HCT116 (cell line): ENCODE results near the gene C1orf35. TPM values are rescaled to one million over a fixed set of nuclear protein-coding genes. Genes with fewer than 3 reads are reported as not detected.
"Not testable (repeated sequence)": the region's sequence is repeated elsewhere in the genome, so short reads cannot be mapped to it uniquely, and the experiment has no call there.

ENCODE experiments used
- ATAC-seq: fragments of 200-7000 bp; cut with Tn5 transposase; 2 replicates; pipeline ENCODE4 v1.9.1; 2020; ENCODE audit warnings: mild to moderate bottlenecking, moderate library complexity
- BruUV-seq: library from RNA; stranded (reverse); fragments of 400-500 nt; replicated peaks from 2 replicates; lab custom pipeline; 2021; lab: Mats Ljungman, UMichigan
- CTCF ChIA-PET: fragments of 300-600 bp; sonication (Branson Sonifier 250); formaldehyde crosslinking; loops from one replicate; lab custom pipeline; 2021; ENCODE audit warnings: antibody characterized with exemption; lab: Charles Lee
- POLR2A ChIA-PET: fragments of 300-600, 350-600 bp; sonication (Branson Sonifier 250); formaldehyde crosslinking; loops from one replicate; lab custom pipeline; 2021; ENCODE audit warnings: antibody characterized with exemption; lab: Charles Lee
- RAD21 ChIA-PET, 2 experiments: fragments of 300-600 bp; sonication (Branson Sonifier 250); formaldehyde crosslinking; loops; one replicate each; lab custom pipeline; 2023; ENCODE audit warnings: low total read pairs in 2 of 2; ENCODE audit not compliant: uncharacterized antibody in 2 of 2, unreplicated experiment in 2 of 2, low non-redundant PET in 1 of 2; lab: Charles Lee
- DNase-seq: peaks from one replicate; pipeline ENCODE4 v3.0.0-alpha.2; 2010; ENCODE audit warnings: low read depth, low spot score
- H2AFZ ChIP-seq: fragments of 200-600 bp; shearing (Covaris generic), sonication (generic); 2 replicates; pipeline ENCODE4 v1.6.1; 2017; ENCODE audit warnings: low read depth, mixed run types, mixed read lengths, antibody characterized with exemption, low read length; ENCODE audit not compliant: poor library complexity, severe bottlenecking
- H3K27ac ChIP-seq: 2 replicates; pipeline ENCODE4 v1.5.1; 2012; ENCODE audit warnings: low read depth, low read length
- H3K27me3 ChIP-seq: fragments of 200-600 bp; sonication (generic); 2 replicates; pipeline ENCODE4 v1.6.1; 2016; ENCODE audit warnings: mixed run types, low read length, mixed read lengths; ENCODE audit not compliant: insufficient read depth
- H3K36me3 ChIP-seq, 2 experiments: fragments of 200-500 bp in 1 of 2; fragments of 200-600 bp in 1 of 2; sonication (Bioruptor generic) in 1 of 2; sonication (generic) in 1 of 2; 2 replicates each; pipeline versions ENCODE4 v1.5.1 to v1.6.1; 2014 to 2016; ENCODE audit warnings: low read length in 2 of 2, inconsistent platforms in 1 of 2, mixed read lengths in 1 of 2, mixed run types in 1 of 2; ENCODE audit not compliant: insufficient read depth in 2 of 2, control insufficient read depth in 1 of 2
- H3K4me1 ChIP-seq, 2 experiments: fragments of 200-600 bp in 1 of 2; sonication (generic) in 1 of 2; 2 replicates each; pipeline versions ENCODE4 v1.5.1 to v1.6.1; 2012 to 2017; ENCODE audit warnings: low read length in 2 of 2, inconsistent platforms in 1 of 2, mild to moderate bottlenecking in 1 of 2, mixed read lengths in 1 of 2, mixed run types in 1 of 2, moderate library complexity in 1 of 2; ENCODE audit not compliant: insufficient read depth in 2 of 2, control insufficient read depth in 1 of 2
- H3K4me2 ChIP-seq: fragments of 200-600 bp; sonication (generic); 2 replicates; pipeline ENCODE4 v1.6.1; 2017; ENCODE audit warnings: mixed run types, low read length, mixed read lengths
- H3K4me3 ChIP-seq, 2 experiments: fragments of 200-600 bp in 1 of 2; sonication (generic) in 1 of 2; replicated peaks in 1 of 2; 2 replicates each; pipeline ENCODE4 v1.5.1; 2011 to 2016; ENCODE audit warnings: low read length in 2 of 2, control low read depth in 1 of 2, low read depth in 1 of 2, mild to moderate bottlenecking in 1 of 2, mixed read lengths in 1 of 2, mixed run types in 1 of 2
- H3K79me2 ChIP-seq: fragments of 200-600 bp; sonication (generic); 2 replicates; pipeline ENCODE4 v1.6.1; 2017; ENCODE audit warnings: mild to moderate bottlenecking, mixed run types, low read length, moderate library complexity, mixed read lengths; ENCODE audit not compliant: insufficient read depth
- H3K9ac ChIP-seq: fragments of 200-600 bp; sonication (generic); 2 replicates; pipeline ENCODE4 v1.6.1; 2016; ENCODE audit warnings: low read length, mixed read lengths
- H3K9me2 ChIP-seq: fragments of 200-600 bp; sonication (generic), shearing (Covaris generic); 2 replicates; pipeline ENCODE4 v1.6.1; 2017; ENCODE audit warnings: mixed run types, mild to moderate bottlenecking, moderate library complexity; ENCODE audit not compliant: insufficient read depth
- H3K9me3 ChIP-seq, 2 experiments: fragments of 200-500 bp in 1 of 2; fragments of 200-600 bp in 1 of 2; sonication (Bioruptor generic) in 1 of 2; sonication (generic) in 1 of 2; 2 replicates each; pipeline ENCODE4 v1.6.1; 2014 to 2017; ENCODE audit warnings: low read length in 2 of 2, mixed read lengths in 2 of 2, inconsistent platforms in 1 of 2, low read depth in 1 of 2, mild to moderate bottlenecking in 1 of 2, mixed run types in 1 of 2, moderate library complexity in 1 of 2; ENCODE audit not compliant: control insufficient read depth in 1 of 2, insufficient read depth in 1 of 2
- H4K20me1 ChIP-seq: fragments of 200-600 bp; sonication (generic), shearing (Covaris generic); 2 replicates; pipeline ENCODE4 v1.6.1; 2017; ENCODE audit warnings: mixed run types, mild to moderate bottlenecking, moderate library complexity; ENCODE audit not compliant: insufficient read depth
- CBX3 ChIP-seq: IDR thresholded peaks from 2 replicates; pipeline ENCODE4 v1.6.1; 2012; ENCODE audit warnings: low read depth
- CEBPB ChIP-seq: IDR thresholded peaks from 2 replicates; pipeline ENCODE4 v1.6.1; 2012; ENCODE audit warnings: low read depth
- FOSL1 ChIP-seq: IDR thresholded peaks from 2 replicates; pipeline ENCODE4 v1.6.1; 2012; ENCODE audit warnings: low read depth
- JUND ChIP-seq: IDR thresholded peaks from 2 replicates; pipeline ENCODE4 v1.6.1; 2012
- POLR2AphosphoS5 ChIP-seq: IDR thresholded peaks from 2 replicates; pipeline ENCODE4 v1.6.1; 2011; ENCODE audit warnings: mild to moderate bottlenecking, low read depth, low read length, moderate library complexity
- RAD21 ChIP-seq: IDR thresholded peaks from 2 replicates; pipeline ENCODE4 v1.6.1; 2012; ENCODE audit warnings: low read depth, mild to moderate bottlenecking
- SP1 ChIP-seq: IDR thresholded peaks from 2 replicates; pipeline ENCODE4 v1.6.1; 2012; ENCODE audit warnings: low read depth
- SRF ChIP-seq: IDR thresholded peaks from 2 replicates; pipeline ENCODE4 v1.6.1; 2012; ENCODE audit warnings: low read depth
- TCF7L2 ChIP-seq: IDR thresholded peaks from 2 replicates; pipeline ENCODE4 v1.7.0; 2011; ENCODE audit warnings: borderline replicate concordance, inconsistent platforms; ENCODE audit not compliant: insufficient read depth, insufficient read length; ENCODE audit errors: extremely low read depth
- YY1 ChIP-seq: IDR thresholded peaks from 2 replicates; pipeline ENCODE4 v1.6.1; 2011; ENCODE audit warnings: low read length, low read depth, moderate library complexity, mild to moderate bottlenecking; ENCODE audit not compliant: insufficient replicate concordance; ENCODE audit errors: extremely low read depth
- intact Hi-C: fragments of 100-400 bp; cut with micrococcal nuclease; formaldehyde crosslinking; loops from 2 replicates; pipeline ENCODE4 v1.10.0; 2022
- total RNA-seq: library from RNA; stranded (reverse); gene quantifications from one replicate; pipeline ENCODE4 v1.2.1, GENCODE V29; 2021; ENCODE audit not compliant: unreplicated experiment
- TF ChIP-seq, protein P1 (sequence below): IDR thresholded peaks from 2 replicates; pipeline ENCODE4 v1.6.1; 2012
- TF ChIP-seq, protein P2 (sequence below): IDR thresholded peaks from 2 replicates; pipeline ENCODE4 v1.6.1; 2012; ENCODE audit warnings: low read depth

The C1orf35 gene
- total RNA-seq, 1 experiment from 2014 or later: 26.1 TPM

DNA sequence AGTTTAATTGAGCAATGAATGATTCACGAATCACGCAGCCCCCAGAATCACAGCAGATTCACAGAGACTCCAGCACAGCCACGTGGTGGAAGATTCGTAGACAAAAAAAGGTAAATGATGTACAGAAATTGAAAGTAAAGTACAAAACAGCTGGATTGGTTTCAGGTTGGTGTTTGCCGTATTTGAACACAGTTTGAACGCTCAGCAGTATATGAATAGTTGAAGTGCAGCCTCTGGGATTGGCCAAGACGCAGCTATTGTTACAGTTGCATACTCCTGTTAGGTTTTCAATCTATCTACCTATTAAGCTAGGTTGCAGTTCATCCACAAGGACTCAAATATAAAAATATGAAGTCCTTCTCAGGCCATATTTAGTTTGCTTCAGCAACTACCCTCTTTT lies 9.0 kb upstream of the C1orf35 start:
- no peaks in the 10 kb centered on the region for H3K27me3 ChIP-seq
- peaks cover 4 to 14% of the 10 kb centered on the region in 2 experiments; a peak in 3 of 4 replicates for H3K4me1 ChIP-seq
- ChIA-PET POLR2A (no interaction called here), CTCF (no interaction called here), RAD21 (no interaction called here)
- no peak for DNase-seq
- no TSS peak for BruUV-seq
- no peaks in the 10 kb centered on the region for H4K20me1 ChIP-seq
- no peak for ATAC-seq
- H3K9me2 ChIP-seq: no peaks in the 10 kb centered on the region
- peaks cover 25% of the 10 kb centered on the region for H3K79me2 ChIP-seq
- no peak overlapping the region for H3K9ac ChIP-seq
- H3K4me3 ChIP-seq: no peak overlapping the region
- H3K36me3 ChIP-seq: peaks cover 0 to 6% of the 10 kb centered on the region in 2 experiments; a peak in 1 of 4 replicates
- H3K27ac ChIP-seq: no peak overlapping the region
- H3K9me3 ChIP-seq: no peaks in the 10 kb centered on the region
- no peak for TF ChIP-seq FOSL1
- TF ChIP-seq SRF: no peak
- no peak for TF ChIP-seq CBX3
- no peak for TF ChIP-seq SP1
- TF ChIP-seq, protein P1, sequence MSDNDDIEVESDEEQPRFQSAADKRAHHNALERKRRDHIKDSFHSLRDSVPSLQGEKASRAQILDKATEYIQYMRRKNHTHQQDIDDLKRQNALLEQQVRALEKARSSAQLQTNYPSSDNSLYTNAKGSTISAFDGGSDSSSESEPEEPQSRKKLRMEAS: no peak
- TF ChIP-seq, protein P2, sequence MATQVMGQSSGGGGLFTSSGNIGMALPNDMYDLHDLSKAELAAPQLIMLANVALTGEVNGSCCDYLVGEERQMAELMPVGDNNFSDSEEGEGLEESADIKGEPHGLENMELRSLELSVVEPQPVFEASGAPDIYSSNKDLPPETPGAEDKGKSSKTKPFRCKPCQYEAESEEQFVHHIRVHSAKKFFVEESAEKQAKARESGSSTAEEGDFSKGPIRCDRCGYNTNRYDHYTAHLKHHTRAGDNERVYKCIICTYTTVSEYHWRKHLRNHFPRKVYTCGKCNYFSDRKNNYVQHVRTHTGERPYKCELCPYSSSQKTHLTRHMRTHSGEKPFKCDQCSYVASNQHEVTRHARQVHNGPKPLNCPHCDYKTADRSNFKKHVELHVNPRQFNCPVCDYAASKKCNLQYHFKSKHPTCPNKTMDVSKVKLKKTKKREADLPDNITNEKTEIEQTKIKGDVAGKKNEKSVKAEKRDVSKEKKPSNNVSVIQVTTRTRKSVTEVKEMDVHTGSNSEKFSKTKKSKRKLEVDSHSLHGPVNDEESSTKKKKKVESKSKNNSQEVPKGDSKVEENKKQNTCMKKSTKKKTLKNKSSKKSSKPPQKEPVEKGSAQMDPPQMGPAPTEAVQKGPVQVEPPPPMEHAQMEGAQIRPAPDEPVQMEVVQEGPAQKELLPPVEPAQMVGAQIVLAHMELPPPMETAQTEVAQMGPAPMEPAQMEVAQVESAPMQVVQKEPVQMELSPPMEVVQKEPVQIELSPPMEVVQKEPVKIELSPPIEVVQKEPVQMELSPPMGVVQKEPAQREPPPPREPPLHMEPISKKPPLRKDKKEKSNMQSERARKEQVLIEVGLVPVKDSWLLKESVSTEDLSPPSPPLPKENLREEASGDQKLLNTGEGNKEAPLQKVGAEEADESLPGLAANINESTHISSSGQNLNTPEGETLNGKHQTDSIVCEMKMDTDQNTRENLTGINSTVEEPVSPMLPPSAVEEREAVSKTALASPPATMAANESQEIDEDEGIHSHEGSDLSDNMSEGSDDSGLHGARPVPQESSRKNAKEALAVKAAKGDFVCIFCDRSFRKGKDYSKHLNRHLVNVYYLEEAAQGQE: no peak
- no peak for TF ChIP-seq CEBPB
- TF ChIP-seq YY1: no peak
- no peak for TF ChIP-seq JUND
- no peak for TF ChIP-seq POLR2AphosphoS5
- TF ChIP-seq RAD21: no peak
- TF ChIP-seq TCF7L2: no peak
- H3K4me2 ChIP-seq: no peak overlapping the region
- no peak overlapping the region for H2AFZ ChIP-seq
- intact Hi-C loops: no loop called here

DNA sequence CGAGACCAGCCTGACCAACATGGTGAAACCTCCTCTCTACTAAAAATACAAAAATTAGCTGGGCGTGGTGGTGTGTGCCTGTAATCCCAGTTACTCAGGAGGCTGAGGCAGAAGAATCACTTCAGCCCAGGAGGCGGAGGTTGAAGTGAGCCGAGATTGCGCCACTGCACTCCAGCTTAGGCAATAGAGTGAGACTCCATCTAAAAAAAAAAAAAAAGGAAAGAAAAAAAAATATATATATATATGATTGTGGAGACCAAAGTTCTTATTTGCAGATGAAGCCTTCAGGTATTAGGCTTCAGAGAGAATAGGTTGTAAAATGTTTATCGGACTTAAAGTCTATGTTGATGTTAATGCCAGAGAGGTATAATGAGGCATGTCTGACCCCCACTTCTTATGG lies 8.2 kb upstream of the C1orf35 start:
- BruUV-seq, H4K20me1 ChIP-seq, H3K4me3 ChIP-seq, intact Hi-C loops, H2AFZ ChIP-seq, CTCF ChIA-PET, RAD21 ChIA-PET, POLR2A ChIA-PET, DNase-seq, H3K9ac ChIP-seq, H3K9me2 ChIP-seq, H3K27ac ChIP-seq, H3K9me3 ChIP-seq, ATAC-seq, H3K4me2 ChIP-seq, H3K27me3 ChIP-seq, H3K36me3 ChIP-seq: not testable (repeated sequence)
- Histone ChIP-seq H3K79me2 (peaks cover 25% of the 10 kb centered on the region), H3K4me1 (peaks cover 4 to 14% of the 10 kb centered on the region in 2 experiments; a peak in 3 of 4 replicates)
